Stomach smooth muscle (tissue), 2 donors: ENCODE data around the gene SOBP.

Source experiments
- H3K27ac ChIP-seq: one replicate; pipeline ENCODE4 v1.7.0; 2013; ENCODE audit warnings: mild to moderate bottlenecking, low read length, inconsistent platforms
- H3K27me3 ChIP-seq, 2 donors: one replicate each; pipeline ENCODE4 v1.7.0; 2013; ENCODE audit warnings: low read length in 2 of 2; ENCODE audit not compliant: insufficient read depth in 2 of 2, control insufficient read depth in 1 of 2
- H3K36me3 ChIP-seq, 2 donors: one replicate each; pipeline ENCODE4 v1.7.0; 2013; ENCODE audit warnings: low read length in 2 of 2; ENCODE audit not compliant: control insufficient read depth in 2 of 2, insufficient read depth in 2 of 2
- H3K4me1 ChIP-seq: one replicate; pipeline ENCODE4 v1.7.0; 2013; ENCODE audit warnings: low read length; ENCODE audit not compliant: control insufficient read depth, insufficient read depth
- H3K4me3 ChIP-seq, 2 donors: one replicate each; pipeline ENCODE4 v1.7.0; 2013; ENCODE audit warnings: low read length in 2 of 2
- H3K9ac ChIP-seq, 2 donors: one replicate each; pipeline ENCODE4 v1.7.0; 2013; ENCODE audit warnings: low read length in 2 of 2, mild to moderate bottlenecking in 1 of 2
- H3K9me3 ChIP-seq, 2 donors: one replicate each; pipeline ENCODE4 v1.7.0; 2013; ENCODE audit warnings: low read length in 2 of 2; ENCODE audit not compliant: control insufficient read depth in 2 of 2
- donor health status: healthy.
- donor health status: Pancreatic carcinoma.

SOBP gene

DNA sequence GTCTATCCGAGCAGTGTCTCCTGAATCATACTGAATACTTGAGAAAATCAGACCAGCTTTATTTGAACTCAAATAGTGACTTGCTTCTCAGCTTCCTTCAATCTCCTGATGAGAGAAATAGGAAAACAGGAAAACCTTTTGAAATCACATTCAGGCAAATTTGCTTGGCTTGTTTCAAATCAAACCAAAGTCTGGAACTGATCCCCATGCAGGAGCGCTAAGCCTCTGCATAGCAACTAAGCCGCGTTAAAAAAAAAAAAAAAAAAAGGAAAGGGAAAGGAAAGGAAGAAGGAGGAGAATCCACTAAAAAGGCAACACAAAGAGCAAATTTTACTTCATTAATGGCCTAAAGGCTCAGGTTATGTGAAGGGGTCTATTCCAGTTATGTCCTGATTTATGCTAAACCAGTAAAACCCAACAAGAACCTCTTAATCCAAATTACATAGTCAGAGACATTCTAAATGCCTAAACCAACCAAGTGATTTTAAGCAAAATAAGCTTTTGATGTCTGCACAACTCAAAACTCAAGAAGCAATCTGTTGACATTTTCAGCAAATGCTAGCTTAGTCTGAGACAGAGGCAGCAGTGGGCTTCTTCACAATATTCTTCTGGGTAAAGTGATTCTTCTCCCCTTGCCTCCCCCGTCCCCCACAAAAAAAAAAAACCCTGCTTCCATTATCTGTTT lies 112.5 kb downstream of the SOBP start:
- Histone ChIP-seq H3K9ac (no peak overlapping the region), H3K4me1 (peaks cover 5% of the 10 kb centered on the region), H3K4me3 (no peak overlapping the region), H3K27ac (no peak overlapping the region), H3K36me3 (peaks cover 0 to 2% of the 10 kb centered on the region in 2 donors), H3K27me3 (no peaks in the 10 kb centered on the region), H3K9me3 (no peaks in the 10 kb centered on the region)

DNA sequence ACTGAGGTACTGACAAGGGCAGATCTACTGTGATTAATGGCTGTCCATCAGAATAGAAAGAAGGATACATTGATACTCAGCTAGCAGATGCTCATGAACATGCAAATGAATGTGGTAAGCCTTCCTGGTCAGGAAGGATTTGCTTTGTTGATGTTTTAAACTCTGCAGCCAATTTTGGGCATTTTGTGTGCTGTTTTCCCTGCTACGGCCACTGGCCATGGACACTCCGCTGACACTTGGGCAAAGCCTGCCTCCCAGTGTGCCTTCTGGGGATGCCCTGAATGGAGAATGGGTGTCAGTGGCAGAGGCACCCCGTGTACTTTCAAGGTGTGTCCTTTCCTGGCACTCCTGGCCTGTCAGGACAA lies 113.1 kb downstream of the SOBP start:
- peaks cover 0 to 2% of the 10 kb centered on the region in 2 donors for H3K36me3 ChIP-seq
- H3K4me3 ChIP-seq, result no peak overlapping the region
- H3K27me3 ChIP-seq, result no peaks in the 10 kb centered on the region
- H3K4me1 ChIP-seq, result peaks cover 5% of the 10 kb centered on the region
- no peak overlapping the region for H3K27ac ChIP-seq
- H3K9ac ChIP-seq, result no peak overlapping the region
- no peaks in the 10 kb centered on the region for H3K9me3 ChIP-seq

DNA sequence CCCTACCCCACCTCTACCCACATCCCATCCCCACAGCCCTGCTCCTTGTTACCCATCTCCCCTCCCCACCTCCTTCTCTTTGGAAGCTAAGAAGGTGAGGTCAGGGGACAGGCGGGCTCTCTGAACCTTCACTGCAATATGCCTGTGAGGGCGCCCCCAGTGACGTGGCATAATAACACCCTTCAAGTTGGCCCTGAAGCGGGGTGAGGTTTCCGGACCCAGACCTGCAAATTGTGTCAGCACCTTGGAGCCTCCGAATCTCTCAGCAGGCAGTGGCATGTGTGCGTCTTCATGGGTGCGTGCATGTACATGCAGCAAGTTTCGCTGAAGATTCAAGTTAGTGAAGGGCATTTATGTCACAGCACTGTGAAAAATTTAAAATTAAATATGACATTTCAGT lies 114.6 kb downstream of the SOBP start:
- Histone ChIP-seq H3K36me3 (peaks cover 0 to 2% of the 10 kb centered on the region in 2 donors), H3K27ac (no peak overlapping the region), H3K4me3 (no peak overlapping the region), H3K27me3 (no peaks in the 10 kb centered on the region), H3K4me1 (peaks cover 5% of the 10 kb centered on the region), H3K9ac (no peak overlapping the region), H3K9me3 (no peaks in the 10 kb centered on the region)

DNA sequence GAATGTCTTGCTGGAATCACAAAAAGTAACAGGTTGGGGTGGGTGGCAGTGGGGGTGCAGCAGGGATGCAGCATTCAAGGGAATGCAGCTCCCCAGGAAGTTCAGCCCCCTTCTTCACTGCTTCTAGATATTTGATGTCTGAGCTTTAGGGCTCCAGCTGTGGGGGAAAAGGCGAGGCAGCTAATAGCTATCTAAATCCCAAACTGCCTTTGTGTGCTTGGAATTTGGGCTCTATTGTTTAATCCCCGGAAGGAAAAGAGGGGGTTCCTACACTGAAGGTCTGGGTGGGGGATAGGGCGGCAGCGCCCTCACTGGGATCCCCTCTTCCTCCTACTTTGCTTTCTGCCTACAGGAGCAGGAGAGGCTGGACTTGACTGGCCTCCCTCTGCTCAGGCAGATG lies 116.5 kb downstream of the SOBP start:
- H3K36me3 ChIP-seq, result peaks cover 0 to 2% of the 10 kb centered on the region in 2 donors
- H3K27me3 ChIP-seq, result no peaks in the 10 kb centered on the region
- no peaks in the 10 kb centered on the region for H3K9me3 ChIP-seq
- H3K4me3 ChIP-seq, result no peak overlapping the region
- peaks cover 16% of the 10 kb centered on the region for H3K4me1 ChIP-seq
- no peak overlapping the region for H3K9ac ChIP-seq
- no peak overlapping the region for H3K27ac ChIP-seq

DNA sequence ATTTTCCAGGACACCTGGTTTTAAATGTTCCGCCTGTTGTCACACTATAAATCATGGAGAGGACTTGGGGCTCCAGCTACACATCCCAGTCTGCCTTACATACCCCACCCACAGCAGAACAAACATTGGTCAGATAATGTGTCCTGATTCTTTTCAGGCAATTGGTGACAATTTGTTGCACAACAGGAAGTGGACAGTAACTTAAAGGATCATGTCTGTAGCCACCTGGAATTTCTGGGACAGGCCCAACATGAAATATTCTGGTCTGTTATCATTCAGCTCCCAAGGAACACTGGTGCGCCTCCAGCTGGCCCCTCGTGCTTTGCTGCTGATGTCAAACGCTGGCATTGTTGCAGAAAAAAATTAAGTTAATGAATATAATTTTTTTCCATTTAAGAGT lies 117.2 kb downstream of the SOBP start:
- H3K4me3 ChIP-seq, result no peak overlapping the region
- peaks cover 16% of the 10 kb centered on the region for H3K4me1 ChIP-seq
- peaks cover 0 to 2% of the 10 kb centered on the region in 2 donors for H3K36me3 ChIP-seq
- H3K27me3 ChIP-seq, result no peaks in the 10 kb centered on the region
- H3K27ac ChIP-seq, result no peak overlapping the region
- no peak overlapping the region for H3K9ac ChIP-seq
- H3K9me3 ChIP-seq, result no peaks in the 10 kb centered on the region

DNA sequence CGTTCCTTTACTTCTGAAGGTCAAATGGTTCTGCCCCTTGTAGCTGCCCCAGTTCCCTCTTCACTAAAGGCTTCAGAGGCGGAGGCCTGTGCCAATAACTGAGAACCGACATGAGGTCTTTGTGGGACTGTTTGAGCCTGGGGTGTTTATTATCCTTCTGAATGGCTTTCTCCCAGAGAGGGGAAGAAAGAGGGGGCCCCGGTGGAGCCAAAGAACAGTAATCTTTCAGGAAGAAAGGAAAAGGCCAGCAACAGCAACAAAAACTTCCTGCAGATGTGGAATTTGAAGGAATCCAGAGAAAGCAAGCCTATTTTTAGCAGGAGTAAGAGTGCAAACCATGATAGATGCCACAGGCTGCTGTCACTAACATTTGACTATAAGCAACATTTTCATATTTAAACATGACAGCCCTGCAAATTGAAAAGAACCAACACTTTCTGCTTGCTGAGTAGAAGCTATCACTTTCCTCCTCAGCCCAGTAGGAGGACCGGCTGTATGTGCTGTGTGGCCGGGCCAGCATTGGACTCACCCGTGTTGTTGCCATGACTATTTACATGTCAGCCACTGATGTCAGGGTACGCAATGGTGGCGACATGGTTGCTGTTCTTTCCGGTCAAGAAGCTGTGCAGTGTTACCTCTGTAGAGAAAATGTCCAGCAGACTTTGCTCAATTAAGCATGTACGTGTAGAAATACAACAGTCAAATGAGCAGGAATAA lies 121.3 kb downstream of the SOBP start:
- Histone ChIP-seq H3K4me3 (no peak overlapping the region), H3K27me3 (no peaks in the 10 kb centered on the region), H3K9ac (no peak overlapping the region), H3K4me1 (peaks cover 16% of the 10 kb centered on the region), H3K36me3 (peaks cover 0 to 2% of the 10 kb centered on the region in 2 donors), H3K9me3 (no peaks in the 10 kb centered on the region), H3K27ac (no peak overlapping the region)

DNA sequence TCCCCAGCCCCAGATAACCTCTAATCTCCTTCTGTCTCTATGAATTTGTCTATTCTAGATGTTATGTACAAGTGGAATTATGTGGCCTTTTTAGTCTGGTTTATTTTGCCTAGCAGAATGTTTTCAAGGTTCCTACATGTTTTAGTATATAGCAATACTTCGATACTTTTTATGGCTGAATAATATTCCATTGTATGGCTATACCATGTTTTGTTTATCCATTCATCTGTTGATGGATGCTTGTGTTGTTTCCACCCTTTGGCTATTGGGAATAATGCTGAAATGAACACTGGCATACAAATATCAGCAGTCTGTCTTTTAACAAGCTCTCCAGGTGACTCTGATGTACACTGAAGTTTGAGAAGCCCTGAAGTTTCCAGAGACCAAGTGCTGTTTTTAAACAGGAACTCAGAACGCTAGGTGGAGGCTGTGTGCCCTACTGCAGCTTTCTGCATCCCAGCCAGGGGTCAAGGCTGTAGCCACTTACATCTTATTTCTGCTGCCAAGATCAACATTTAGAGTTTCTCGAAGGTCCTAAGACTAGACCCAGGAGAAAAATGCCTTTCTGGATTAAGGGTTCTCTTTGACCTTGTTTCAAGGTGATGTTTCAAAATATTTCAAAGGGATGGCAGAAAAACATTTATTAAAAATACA lies 123.0 kb downstream of the SOBP start:
- Histone ChIP-seq H3K36me3 (no peaks in the 10 kb centered on the region), H3K4me3 (no peak overlapping the region), H3K9me3 (no peaks in the 10 kb centered on the region), H3K9ac (no peak overlapping the region), H3K27ac (no peak overlapping the region), H3K4me1 (peaks cover 11% of the 10 kb centered on the region), H3K27me3 (no peaks in the 10 kb centered on the region)

DNA sequence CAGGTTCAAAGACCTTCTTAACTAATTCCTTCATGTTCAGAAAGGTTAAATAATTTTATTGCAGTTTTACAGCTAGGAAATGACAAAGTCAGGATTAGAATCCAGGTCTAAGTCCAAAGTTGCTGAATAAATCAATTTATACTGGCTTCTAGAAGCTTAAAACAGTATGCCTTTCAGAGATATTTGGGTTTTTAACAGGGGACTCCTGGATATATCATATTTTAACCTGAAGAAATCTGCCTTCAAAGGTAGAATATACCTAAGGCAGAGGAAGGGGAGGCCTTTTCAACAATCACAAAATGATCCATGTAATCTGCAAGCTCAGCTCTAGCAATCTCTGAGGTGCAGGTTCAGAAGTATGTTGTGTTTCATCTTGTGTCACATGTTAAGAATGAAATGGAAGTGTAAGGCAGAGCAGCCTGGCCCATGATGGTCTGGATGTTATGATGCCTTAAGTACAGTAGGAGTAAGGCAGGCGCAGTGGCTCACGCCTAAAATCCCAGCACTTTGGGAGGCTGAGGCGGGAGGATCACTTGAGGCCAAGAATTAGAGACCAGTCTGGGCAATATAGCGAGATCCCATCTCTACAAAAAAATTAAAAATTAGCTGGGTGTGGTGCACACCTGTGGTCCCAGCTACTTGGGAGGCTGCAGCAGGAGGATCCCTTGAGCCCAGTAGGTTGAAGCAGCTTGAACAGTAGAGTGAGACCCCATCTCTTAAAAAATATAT lies 123.9 kb downstream of the SOBP start:
- no peak overlapping the region for H3K4me3 ChIP-seq

DNA sequence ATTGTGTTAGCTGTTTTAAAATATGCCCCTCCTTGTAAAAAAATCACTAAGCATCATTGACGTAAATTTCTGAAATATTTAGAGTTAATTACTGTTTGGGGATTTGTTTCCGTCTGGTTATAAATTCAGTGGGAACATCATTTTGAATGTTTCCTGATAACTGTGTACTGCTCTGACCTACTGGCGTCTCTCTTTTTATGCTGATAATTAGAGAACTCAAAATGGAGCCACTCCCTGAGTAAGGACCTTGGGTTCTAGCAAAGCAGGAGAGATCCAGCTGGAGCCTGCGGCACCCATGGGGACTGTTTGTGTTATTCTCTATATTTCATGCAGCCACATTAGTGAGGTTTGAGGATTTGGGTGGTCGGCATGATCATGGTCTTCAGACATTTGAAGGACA lies 124.9 kb downstream of the SOBP start:
- H3K9ac ChIP-seq, result no peak overlapping the region
- H3K4me1 ChIP-seq, result peaks cover 11% of the 10 kb centered on the region
- no peak overlapping the region for H3K4me3 ChIP-seq
- H3K27ac ChIP-seq, result no peak overlapping the region
- H3K9me3 ChIP-seq, result no peaks in the 10 kb centered on the region
- no peaks in the 10 kb centered on the region for H3K36me3 ChIP-seq
- no peaks in the 10 kb centered on the region for H3K27me3 ChIP-seq

More for the DNA sequence above, 123.9 kb downstream of the SOBP start:
- H3K27me3 ChIP-seq, result no peaks in the 10 kb centered on the region
- peaks cover 11% of the 10 kb centered on the region for H3K4me1 ChIP-seq
- H3K27ac ChIP-seq, result no peak overlapping the region
- H3K9me3 ChIP-seq, result no peaks in the 10 kb centered on the region
- H3K9ac ChIP-seq, result no peak overlapping the region
- no peaks in the 10 kb centered on the region for H3K36me3 ChIP-seq

DNA sequence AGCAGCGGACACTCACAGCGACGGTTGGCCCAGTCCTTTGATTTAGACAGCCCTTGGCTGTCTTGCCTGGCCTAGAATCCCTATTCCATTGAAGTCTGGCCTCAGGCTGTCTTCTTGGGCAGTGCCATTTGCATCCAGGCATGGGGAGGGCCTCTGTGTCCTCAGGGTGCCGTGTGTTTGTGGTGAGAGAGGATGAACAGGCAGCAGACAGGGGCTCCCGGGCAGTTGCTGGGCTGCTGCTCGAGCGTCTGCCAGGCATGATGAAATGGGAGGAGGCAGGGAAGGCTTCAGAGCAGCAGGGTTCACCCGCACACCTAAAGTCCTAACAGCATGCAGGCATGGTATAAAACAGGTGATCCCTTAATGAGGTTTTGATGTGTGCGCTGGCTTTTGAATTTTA lies 126.9 kb downstream of the SOBP start:
- Histone ChIP-seq H3K9ac (no peak overlapping the region), H3K27me3 (no peaks in the 10 kb centered on the region), H3K4me1 (no peaks in the 10 kb centered on the region), H3K27ac (no peak overlapping the region), H3K4me3 (no peak overlapping the region), H3K36me3 (no peaks in the 10 kb centered on the region), H3K9me3 (no peaks in the 10 kb centered on the region)
